Measurements from ENCODE around the gene MED15.
"Not testable (repeated sequence)": the region's sequence is repeated elsewhere in the genome, so short reads cannot be mapped to it uniquely, and the experiment has no call there.

Gene MED15

DNA sequence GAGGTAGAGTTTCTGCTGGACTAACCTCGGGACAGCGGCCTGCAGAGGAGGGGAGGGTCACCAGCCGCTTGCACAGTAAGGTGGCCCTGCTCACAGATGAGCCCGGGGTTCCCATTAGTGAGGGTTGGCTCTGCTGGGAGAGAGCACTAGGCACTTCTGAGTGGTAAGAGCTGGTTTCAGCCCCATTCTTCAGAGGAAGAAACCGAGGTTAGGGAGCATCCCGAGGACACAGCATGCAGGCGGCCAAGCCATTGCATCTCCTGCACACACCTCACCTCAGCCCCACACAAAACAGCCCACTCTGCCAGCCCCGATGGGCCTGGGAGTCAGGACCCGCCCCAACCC is 99.3 kb downstream of the MED15 start:
- DNase-seq, result no peak

DNA sequence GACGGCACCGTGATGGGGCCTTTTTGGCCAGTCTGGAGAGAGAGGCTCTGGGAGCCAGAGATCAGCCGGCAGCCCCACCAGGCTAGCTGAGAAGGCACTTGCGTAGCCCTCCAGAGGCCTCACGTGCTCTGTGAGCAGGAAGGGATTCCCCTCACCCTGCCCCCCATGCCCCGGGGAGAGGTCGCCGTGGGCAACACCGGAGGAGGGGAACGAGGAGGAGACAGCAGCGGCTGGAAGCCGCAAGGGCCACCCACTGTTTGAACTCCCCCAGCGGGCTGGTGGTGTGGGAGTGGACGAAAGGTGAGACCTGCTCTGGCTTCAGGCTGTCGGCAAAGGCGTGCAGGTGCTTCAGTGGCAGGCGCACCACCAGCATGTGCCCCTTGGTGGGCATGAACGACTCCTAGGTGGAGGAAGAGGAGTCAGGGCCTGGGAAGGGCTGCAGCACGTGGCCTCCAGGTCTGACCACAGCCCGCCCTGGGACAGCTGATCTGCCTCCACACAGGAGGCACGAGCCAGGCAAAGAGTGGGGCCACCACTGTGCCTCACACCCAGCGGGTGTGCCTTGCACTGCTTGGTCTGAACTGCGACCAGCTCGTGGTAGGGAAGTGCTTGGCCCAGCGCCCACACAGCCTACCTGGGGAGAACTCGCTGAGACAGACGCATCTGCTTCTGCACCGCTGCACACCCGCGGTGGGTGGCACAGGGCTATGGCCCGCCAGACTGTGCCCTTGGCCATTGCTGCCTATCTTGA is 99.9 kb downstream of the MED15 start:
- DNase-seq, result no peak

DNA sequence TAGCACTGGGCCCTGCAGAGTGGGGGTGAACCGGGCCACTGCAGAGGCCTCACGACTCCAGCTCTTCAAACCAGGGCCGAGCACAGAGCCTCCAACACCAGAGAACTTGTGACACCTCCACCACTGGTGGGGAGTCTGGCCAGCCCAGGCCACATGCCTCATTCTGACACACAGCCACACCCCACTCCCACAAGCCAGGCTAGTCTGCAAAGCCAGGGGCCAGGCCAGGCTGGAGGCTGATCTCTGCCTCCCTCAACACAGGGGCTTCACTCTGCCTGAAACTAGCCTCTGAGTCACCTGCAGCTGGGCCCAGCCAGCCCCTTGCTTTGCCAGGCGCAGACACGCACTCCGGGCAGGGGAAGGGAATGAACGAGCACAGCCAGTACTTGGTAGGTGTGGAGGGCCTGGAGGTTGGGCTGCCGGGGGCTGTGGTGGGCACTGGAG is 102.9 kb downstream of the MED15 start:
- no peak for DNase-seq

DNA sequence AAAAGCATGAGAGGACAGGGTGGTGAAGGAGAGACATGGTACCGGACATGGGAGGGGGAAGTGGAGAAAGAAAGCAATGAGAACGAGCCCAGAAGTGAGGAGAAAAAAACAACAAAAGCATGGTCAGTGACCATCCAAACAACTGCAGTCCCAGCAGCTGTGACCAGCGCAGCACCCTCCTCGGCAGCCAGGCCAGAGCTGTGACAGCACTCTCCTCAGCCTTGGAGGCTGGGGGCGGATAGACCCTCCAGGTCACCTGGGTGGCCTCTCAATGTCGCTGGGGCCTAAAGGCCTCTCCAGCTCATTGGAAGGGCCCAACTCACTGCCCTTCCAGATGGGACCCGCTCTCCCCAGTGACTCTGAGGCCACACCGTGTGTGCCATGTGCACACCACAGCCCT is 103.3 kb downstream of the MED15 start:
- DNase-seq, result no peak

DNA sequence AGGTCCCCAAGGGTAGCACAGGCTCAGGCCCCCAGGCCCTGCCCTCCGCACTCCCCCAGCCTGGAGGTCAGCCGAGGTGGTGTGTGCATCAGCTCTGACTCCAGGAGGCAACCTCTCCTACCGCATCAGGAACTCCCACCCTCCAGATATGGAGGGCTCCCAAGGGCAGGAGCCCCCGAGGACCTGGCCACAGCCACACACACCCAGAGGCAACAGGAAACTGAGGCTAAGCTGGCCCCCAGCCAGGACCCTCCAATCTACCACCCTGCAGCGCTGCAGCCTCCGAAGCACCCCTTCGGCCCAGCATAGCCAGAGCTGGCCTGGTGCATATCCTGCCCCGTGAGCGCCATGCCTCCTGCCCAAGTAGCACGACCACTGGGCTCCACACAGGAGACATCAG is 104.0 kb downstream of the MED15 start:
- DNase-seq, result no peak

DNA sequence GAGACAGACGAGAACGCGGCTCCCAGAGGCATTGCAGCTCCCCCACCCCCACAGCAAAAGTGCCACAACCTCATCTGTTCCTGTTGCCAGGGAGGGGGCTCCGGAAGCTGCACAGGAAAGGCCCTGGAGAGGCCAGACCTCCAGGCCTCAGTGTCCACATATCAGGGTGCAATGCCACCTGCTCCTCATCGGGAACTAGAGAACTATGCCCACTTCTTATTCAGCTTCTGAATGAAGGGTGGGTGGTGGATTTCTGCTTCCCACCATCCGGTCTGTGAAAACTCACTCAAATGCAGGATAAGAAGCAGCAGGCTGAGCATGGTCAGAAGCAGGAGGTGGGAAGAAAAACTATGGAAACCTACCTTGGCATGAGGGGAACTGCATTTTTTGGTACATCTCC is 105.9 kb downstream of the MED15 start:
- no peak for DNase-seq

DNA sequence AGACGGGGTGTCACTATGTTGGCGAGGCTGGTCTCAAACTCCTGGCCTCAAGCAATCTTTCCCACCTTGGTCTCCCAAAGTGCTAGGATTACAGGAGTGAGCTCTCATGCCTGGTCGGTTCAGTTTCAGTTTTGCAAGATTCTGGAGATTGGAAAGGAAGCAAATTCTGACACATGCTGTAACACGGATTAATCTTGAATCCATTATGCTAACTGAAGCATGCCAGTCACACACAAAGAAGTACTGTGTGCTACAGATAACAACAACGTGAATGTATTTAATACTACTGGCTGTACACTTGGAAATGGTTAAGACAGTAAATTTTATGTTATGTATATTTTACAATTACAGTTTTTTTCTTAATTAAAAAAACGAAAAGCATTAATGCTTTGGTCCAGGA is 107.6 kb downstream of the MED15 start:
- DNase-seq, result no peak

DNA sequence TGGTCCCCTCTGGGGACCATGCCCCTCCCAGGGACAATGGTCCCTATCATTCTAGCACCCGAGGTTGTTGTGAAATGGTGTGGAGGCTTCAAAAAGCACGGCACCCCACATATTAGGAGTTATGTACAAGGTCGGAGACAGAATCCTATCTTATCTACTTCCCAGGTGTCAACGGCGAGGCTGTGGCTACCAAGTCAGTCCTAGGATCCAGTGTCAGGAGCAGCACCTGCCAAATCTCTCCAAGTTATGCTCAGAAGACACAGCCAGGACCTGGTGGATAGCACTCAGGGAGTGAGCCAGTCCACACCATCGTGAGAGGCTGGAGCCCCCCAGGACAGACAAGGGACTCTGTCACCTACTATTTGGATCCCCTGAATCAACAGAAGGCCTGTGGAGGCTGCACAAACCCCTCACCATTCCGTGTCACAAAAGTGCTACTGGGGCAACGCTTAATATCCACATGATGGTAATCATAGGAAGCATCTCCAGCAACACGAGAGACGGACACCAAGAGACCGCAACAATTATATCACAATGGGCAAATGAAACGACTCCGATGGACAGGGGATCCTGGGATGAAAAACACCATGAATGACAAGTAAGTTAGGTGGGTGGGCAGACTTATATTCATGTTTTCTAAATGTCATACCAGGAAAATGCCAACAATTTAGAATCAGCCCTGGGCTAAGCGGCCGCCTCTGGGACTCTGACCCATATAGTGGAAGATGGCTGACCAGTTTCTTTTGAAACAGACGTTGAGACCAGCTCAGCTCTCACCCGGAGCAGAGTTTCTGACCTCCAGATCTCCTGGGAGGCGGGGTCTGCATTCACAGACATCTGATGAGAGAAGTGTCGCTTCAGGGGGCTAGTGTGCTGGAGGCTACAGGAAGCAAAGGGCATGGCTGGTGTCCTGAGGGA is 108.4 kb downstream of the MED15 start:
- DNase-seq, result no peak

DNA sequence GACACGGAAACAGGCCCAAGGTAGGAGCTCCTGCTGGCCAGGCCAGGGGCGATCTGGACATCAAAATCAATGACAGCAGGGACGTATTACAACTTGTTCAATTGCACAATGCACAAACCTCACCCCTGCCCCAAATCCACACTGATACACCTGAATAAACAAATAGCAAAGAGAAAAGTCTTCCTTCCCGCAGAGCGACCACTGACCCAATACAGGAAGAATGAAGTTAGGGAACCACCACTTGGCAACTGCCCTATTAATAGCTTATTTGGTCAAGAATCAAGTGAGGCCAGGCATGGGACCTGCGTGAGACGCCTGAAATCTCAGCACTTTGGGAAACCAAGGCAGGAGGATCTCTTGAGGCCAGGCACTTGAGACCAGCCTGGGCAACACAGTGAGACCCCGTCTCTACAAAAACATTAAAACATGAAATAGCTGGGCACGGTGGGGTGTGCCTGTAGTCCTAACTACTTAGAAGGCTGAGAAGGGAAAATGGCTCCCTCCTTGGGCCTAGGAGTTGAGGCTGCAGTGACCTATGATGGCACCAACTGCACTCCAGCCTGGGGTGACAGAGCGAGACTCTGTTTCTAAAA is 109.1 kb downstream of the MED15 start:
- no peak for DNase-seq

DNA sequence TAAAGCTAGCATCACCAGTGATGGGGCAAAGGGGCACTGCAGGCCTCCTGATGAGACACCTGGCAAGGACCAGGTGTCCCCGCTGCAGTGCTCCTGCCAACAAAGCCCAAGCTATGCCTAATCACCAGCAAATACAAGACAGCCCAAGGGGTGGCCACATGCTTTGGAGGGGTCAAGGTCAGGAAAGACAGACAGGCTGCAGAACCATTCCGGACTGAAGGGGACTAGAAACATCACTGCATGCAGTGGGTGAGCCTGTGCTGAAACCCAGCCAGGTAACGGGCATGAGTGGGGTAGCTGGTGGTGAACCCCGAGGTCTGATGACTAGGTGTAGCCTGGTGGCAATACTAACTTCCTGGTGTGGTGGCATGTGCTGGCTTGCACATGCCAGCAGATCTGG is 111.1 kb downstream of the MED15 start:
- no peak for DNase-seq

DNA sequence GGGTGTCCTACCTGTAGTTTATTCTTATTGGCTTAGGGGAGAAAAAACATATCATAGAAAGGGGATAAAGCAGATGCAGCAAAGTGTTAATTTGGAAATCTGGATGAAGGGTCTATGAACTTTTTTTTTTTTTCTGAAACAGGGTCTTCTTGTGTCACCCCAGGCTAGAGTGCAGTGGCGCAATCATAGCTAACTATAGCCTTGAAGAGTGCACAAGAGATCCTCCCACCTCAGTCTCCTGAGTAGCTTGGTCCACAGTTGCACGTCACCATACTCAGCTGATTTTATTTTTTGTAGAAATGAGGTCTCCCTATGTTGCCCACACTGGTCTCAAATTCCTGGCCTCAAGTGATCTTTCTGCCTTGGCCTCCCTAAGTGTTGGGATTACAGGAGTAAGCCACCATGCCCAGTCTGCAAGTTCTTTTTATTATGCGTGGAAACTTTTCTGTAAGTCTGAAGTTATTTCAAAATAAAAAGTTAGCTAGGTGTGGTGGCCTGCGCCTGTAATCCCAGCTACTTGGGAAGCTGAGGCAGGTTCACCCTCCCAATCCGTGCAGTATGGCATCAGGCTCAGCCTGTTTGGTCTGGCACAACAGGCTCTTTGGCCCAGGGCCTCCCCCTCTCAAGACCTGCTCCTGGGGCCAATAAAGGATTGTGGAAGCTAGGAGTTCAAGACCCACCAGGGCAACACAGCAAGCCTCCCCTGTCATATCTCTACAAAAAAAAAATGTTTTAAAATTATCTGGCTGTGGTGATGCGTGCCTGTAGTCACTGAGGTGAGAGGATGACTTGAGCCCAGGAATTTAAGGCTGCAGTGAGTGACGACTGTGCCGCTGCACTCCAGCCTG is 111.9 kb downstream of the MED15 start:
- no peak for DNase-seq

DNA sequence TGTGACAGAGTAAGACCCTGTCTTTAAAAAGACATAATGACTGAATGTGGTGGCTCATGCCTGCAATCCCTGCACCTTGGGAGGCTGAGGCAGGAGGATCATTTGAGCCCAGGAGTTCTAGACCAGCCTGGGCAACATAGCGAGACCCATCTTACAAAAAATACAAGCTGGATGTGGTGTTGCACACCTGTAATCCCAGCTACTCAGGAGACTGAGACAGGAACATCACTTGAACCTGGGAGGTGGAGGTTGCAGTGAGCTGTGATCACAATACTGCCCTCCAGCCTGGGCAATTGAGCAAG is 112.4 kb downstream of the MED15 start:
- DNase-seq, result not testable (repeated sequence)

DNA sequence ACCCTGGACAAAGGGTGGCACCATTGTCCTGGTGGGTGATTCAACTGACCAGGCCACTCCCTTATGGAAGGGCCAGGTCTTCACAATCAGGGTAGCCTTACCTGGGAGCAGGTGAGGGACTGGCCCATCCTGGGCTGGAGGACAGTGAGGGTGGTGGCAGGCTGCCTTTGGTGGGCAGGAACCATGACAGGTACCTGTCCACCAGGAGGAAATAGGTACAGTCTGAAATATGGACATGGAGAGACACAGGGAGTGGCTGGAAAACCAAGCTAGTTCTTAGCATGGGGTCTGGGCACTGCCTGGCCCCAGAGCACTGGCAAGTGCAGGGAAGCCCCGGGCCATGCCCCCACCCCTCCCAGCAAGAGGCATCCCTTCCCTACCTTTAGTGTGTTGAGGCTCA is 113.8 kb downstream of the MED15 start:
- no peak for DNase-seq

DNA sequence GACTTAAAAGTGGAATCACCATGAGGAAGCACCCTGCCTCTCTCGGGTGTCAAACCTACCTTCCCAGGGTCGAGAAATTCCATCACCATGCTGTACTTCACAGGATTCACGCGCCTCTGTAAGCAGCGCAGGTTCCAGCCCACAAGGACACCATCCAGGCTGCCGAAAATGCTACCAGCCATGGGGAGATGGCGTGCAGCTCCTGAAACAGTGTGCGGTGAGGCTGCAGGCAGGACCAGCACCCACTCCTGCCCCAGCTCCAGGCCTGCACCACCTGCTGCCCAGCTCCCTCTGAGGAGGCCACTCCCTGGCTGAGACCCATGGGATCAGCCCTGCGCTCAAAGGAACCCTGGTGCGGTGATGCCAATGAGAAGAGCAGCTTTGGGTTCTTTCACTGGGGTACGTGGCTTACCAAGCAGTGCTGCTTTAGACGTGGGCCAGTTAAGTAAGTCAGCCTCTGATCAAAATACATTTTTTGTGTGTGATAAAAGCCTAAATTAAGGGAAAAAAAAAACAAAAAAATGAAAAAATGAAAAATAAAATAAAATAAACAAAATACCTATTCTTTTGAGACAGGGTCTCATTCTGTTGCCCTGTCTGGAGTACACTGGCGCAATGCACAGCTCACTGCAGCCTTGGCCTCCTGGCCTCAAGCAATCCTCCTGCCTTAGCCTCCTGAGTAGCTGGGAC is 115.4 kb downstream of the MED15 start:
- DNase-seq, result no peak

DNA sequence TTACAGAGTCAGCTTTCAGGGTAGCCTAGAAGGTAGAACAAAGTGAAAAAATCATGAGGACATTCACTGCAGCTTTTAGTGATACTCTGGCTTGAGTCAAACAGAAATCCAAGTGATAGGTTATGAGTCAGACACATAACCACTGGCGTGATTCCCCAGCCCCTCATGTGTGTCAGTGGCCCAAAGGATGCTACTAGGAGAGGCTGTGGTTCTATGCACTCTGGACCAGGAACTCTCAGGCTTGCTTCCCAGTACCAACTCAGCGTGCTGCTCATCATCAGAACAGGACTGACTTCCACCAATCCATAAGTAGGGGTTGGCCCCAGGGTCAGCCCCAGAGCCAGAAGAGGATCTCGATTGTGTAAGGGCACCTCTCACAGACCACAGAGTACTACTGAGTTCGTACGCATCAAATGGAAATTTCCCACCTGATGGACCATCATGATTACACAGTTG is 116.8 kb downstream of the MED15 start:
- no peak for DNase-seq

DNA sequence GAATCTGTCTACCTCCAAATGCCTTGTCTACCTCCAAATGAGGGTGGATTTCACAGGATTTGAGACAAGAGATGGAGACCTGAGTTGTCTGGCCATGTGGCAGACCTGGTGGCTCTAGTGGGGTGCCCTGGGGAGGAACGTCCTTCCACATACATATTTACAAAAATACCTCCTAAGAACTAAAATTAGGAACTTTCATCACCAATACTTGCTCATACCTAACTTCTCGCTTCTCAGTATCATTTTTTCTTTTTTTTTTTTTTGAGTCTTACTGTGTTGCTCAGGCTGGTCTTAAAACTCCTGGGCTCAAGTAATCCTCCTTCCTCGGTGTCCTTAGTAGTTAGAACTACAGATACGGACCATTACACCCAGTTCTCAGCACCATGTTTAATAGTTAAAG is 117.9 kb downstream of the MED15 start:
- no peak for DNase-seq

DNA sequence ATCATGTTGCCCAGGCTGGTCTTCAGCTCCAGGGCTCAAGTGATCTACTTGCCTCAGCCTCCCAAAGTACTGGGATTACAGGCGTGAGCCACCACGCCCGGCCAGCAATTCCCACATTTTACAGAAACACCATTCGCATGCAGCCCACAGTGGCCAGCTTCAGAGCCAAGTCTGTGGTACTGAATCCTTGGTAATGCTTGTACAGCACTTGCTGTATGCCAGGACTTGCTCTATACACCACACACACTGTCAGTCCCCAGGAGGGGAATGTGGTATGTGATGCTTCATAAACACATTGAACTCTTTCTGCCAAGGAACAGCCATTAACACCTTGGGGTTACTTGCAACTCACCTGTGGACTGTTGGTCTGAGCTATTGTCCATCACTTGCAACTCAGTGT is 119.4 kb downstream of the MED15 start:
- no peak for DNase-seq

DNA sequence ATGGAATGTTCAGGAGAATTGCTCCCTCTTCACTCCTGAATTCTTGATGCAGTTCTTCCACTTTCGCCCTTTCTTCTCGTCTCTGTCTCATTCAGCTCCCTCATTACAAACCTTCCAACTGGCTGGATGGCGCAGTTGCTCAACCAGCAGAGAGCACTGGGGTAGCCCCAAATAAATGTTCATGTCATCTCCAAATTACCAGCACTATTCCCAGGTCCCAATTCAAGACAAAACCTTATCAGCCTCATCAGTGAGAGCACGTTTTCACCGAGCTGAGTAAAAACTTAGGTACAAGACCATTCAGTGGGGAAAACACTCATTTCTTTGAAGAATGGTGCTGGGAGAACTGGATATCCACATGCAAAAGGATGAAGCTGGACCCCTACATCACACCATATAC is 120.0 kb downstream of the MED15 start:
- no peak for DNase-seq

DNA sequence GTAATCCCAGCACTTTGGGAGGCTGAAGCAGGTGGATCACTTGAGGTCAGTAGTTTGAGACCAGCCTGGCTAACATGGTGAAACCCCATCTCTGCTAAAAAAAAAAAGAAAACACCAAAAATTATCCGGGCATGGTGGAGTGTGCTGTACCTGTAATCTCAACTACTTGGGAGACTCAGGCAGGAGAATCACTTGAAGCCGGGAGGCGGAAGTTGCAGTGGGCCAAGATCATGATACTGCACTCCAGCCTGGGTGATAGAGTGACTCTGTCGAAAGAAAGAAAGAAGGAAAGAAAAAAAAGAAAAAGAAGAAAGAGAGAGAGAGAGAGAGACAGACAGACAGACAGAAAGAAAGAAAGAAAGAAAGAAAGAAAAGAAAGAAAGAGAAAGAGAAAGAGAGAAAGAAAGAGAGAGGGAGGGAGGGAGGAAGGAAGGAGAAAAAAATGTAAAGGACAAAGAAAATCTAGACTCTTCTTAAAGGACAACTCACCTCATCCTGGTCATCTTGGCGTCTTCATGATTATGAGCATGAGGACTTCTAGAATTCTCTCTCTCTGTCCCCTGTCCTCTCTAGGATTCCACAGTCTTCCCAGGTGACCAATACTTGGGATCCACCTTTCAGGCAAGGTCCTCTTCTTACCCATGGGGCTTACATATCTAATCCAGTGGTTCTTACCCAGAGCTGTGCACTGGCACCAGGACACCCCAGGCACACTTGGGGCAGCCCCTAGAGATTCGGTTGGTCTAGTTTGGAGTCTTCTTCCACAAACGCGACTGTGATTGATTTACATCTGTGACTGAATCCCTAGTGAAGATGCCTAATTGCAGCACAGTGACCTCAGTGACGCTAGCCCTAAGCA is 120.9 kb downstream of the MED15 start:
- no peak for DNase-seq

DNA sequence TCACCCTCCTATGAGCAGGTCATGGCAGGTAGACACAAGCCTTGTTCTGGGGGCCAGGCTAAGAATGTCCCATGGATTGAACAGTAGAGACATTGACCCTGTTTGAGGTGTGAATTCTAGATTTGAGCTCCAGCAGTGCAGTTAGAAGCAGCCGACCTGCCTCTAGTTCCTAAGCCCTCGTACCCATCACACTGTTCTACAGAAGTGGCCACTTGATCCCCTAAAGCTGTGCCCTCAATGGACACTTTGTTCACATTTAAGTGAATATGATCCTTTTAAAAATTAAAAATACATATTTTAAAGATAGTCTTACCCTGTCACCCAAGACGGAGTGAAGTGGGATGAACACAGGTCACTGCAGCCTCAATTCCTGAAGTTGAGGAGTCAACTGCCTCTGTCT is 122.0 kb downstream of the MED15 start:
- DNase-seq, result no peak

DNA sequence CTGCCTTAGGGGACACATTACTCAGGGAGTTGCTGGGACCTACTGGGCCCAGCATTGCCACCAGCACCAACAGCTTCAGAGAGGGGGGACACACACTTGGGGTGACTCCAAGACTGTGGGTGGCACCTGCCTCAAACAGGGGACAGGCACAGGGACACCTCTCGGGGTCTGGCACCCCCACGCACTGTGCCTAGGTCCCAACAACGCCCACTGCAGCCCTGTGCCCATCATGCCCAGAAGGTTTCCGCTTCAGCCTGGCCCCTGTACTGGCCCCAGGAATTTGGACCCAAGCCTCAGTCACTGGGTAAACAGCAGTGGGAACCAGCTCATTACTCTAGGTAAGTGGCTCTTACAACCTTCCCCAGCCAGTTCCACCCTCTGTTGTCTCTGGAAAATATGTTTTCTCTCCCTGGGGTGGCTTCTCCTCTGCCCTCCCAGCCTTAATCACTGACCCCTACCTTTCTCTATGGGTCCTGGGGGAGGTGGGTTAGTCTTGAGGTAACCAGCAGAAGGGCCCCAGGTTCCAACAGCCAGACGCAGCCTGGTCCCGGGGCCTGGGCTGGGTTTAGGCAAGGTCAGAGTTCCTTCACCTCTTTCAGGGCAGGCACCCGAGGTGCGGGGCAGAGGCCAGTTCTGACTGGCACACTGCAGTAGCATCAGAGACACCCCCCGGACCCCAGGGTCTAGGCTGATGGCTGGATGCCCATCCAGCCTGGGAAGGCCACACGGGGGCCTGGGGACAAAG is 123.6 kb downstream of the MED15 start:
- DNase-seq, result no peak
